GM06990 (cell line): ENCODE measurements around the gene CEP57L1.

Experiments
- DNase-seq: peaks from one replicate; pipeline ENCODE4 v3.0.0-alpha.2; 2011; ENCODE audit not compliant: insufficient read length; ENCODE audit errors: extremely low read depth
- H3K27me3 ChIP-seq: replicated peaks from 2 replicates; pipeline ENCODE4 v1.6.0; 2011; ENCODE audit warnings: low read length; ENCODE audit not compliant: control insufficient read depth, insufficient read depth
- H3K36me3 ChIP-seq: 2 replicates; pipeline ENCODE4 v1.5.1; 2011; ENCODE audit warnings: low read length; ENCODE audit not compliant: control insufficient read depth, insufficient read depth
- H3K4me3 ChIP-seq: replicated peaks from 2 replicates; pipeline ENCODE4 v1.5.1; 2011; ENCODE audit warnings: low read depth, mild to moderate bottlenecking, control low read depth, low read length
- CTCF ChIP-seq: IDR thresholded peaks from 2 replicates; pipeline ENCODE4 v1.5.1; 2011; ENCODE audit warnings: low read length, control low read depth, mild to moderate bottlenecking, inconsistent platforms; ENCODE audit not compliant: insufficient read depth, poor library complexity, severe bottlenecking

The CEP57L1 gene

GRCh38 chr6:109197061-109197460 is 101.8 kb downstream of the CEP57L1 start:
- DNase-seq: no peak
- no peaks in the 10 kb centered on the region for H3K27me3 ChIP-seq
- no peak for TF ChIP-seq CTCF
- no peak overlapping the region for H3K4me3 ChIP-seq
- H3K36me3 ChIP-seq: no peaks in the 10 kb centered on the region

- no peak for TF ChIP-seq CTCF
- no peak for DNase-seq
- Histone ChIP-seq H3K4me3 (no peak overlapping the region), H3K36me3 (no peaks in the 10 kb centered on the region), H3K27me3 (no peaks in the 10 kb centered on the region)
These were observed 107.3 kb downstream of the CEP57L1 start for GRCh38 chr6:109202409-109203264.

- no peak for DNase-seq
- no peak for TF ChIP-seq CTCF
- H3K36me3 ChIP-seq: no peaks in the 10 kb centered on the region
These were observed 109.2 kb downstream of the CEP57L1 start for GRCh38 chr6:109204511-109204910.

GRCh38 chr6:109212683-109213082 is 117.4 kb downstream of the CEP57L1 start:
- Histone ChIP-seq H3K36me3 (no peaks in the 10 kb centered on the region), H3K27me3 (peaks cover 2% of the 10 kb centered on the region; the same call in 1 of the 2 replicates), H3K4me3 (no peak overlapping the region)
- no peak for DNase-seq
- no peak for TF ChIP-seq CTCF

More at GRCh38 chr6:109204511-109204910, 109.2 kb downstream of the CEP57L1 start:
- Histone ChIP-seq H3K4me3 (no peak overlapping the region), H3K27me3 (no peaks in the 10 kb centered on the region)
